Brain microvascular endothelial cell (primary cell): ENCODE data around the gene PFN4.
"Not testable (repeated sequence)": the region's sequence is repeated elsewhere in the genome, so short reads cannot be mapped to it uniquely, and the experiment has no call there.

Experiments
- DNase-seq: peaks from one replicate; pipeline ENCODE4 v3.0.0-alpha.2; 2020
- H3K27ac ChIP-seq: fragments of 250-450 bp; sonication (Bioruptor Pico); 2 replicates; pipeline ENCODE4 v1.5.1; 2020; ENCODE audit warnings: mild to moderate bottlenecking, moderate library complexity
- H3K27me3 ChIP-seq: fragments of 250-450 bp; sonication (Bioruptor Pico); replicated peaks from 2 replicates; pipeline ENCODE4 v1.5.1; 2020; ENCODE audit warnings: mild to moderate bottlenecking
- H3K36me3 ChIP-seq: fragments of 250-450 bp; sonication (Bioruptor Pico); replicated peaks from 2 replicates; pipeline ENCODE4 v1.5.1; 2020; ENCODE audit warnings: mild to moderate bottlenecking
- H3K4me3 ChIP-seq: 2 replicates; pipeline ENCODE4 v1.5.1; 2011; ENCODE audit warnings: low read depth, mild to moderate bottlenecking, control low read depth, low read length, moderate library complexity
- in situ Hi-C: cut with HindIII; loops from 2 replicates; pipeline ENCODE4 v1.10.0; 2017; ENCODE audit warnings: low sequenced_read_pairs, low pct_ligation_motif_present
- TF ChIP-seq, protein P1 (sequence below): IDR thresholded peaks from 2 replicates; pipeline ENCODE4 v1.5.1; 2011; ENCODE audit warnings: low read depth, mild to moderate bottlenecking, moderate library complexity, low read length, control low read depth, inconsistent platforms; ENCODE audit errors: missing control alignments

PFN4 gene

GRCh38 chr2:24121469-24121868 lies 1.7 kb downstream of the PFN4 start:
- in situ Hi-C loops = no loop called here
- no peaks in the 10 kb centered on the region for H3K27me3 ChIP-seq
- TF ChIP-seq, protein P1, sequence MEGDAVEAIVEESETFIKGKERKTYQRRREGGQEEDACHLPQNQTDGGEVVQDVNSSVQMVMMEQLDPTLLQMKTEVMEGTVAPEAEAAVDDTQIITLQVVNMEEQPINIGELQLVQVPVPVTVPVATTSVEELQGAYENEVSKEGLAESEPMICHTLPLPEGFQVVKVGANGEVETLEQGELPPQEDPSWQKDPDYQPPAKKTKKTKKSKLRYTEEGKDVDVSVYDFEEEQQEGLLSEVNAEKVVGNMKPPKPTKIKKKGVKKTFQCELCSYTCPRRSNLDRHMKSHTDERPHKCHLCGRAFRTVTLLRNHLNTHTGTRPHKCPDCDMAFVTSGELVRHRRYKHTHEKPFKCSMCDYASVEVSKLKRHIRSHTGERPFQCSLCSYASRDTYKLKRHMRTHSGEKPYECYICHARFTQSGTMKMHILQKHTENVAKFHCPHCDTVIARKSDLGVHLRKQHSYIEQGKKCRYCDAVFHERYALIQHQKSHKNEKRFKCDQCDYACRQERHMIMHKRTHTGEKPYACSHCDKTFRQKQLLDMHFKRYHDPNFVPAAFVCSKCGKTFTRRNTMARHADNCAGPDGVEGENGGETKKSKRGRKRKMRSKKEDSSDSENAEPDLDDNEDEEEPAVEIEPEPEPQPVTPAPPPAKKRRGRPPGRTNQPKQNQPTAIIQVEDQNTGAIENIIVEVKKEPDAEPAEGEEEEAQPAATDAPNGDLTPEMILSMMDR = no peak

DNA sequence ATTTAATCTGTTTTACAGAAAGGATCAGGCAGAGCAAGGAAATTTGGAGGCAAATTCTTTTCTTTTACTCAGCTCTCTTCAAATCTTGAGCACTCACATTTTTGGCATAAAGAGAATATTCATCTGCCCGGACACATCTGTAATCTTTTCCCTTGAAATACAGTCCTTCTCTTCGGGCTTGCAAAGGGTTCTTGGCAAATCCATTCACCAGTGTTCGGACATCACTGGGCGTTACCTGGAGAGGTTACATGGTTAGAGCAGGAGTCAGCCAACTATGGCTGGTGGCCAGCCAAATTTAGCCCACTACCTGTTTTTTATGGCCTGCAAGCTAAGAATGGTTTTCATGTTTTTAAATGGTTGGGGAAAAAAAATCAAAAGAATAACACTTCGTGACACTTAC lies 2.1 kb downstream of the PFN4 start:
- TF ChIP-seq, protein P1 = no peak

More at GRCh38 chr2:24121469-24121868, 1.7 kb downstream of the PFN4 start:
- no peak overlapping the region for H3K27ac ChIP-seq
- no peak overlapping the region for H3K4me3 ChIP-seq
- no peak for DNase-seq
- H3K36me3 ChIP-seq = no peaks in the 10 kb centered on the region

DNA sequence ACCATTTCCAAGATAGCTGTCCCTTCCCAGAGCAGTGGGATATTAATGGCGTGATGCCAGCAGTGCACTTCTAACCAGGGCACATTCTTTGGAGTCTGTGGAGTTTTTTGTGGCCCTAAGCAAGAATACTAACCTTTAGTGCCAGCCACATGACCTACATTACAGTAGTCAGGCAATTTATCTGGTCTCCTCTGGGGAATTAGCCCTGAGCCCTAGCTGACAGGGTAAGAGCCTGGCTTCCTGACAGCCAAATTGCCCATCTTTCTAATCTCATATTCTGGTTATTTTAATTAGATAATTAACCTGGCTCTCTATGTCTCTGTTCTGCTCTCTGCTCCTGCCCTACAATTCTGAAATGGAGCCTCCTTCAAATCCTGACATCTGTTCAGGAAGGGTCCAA lies 5.2 kb downstream of the PFN4 start:
- Histone ChIP-seq H3K4me3 (no peak overlapping the region), H3K27me3 (no peaks in the 10 kb centered on the region), H3K27ac (no peak overlapping the region), H3K36me3 (no peaks in the 10 kb centered on the region)
- DNase-seq = no peak
- TF ChIP-seq, protein P1 = no peak
- in situ Hi-C loops = no loop called here

More for the DNA sequence above, 2.1 kb downstream of the PFN4 start:
- in situ Hi-C loops = no loop called here
- Histone ChIP-seq H3K4me3 (no peak overlapping the region), H3K27ac (no peak overlapping the region), H3K27me3 (no peaks in the 10 kb centered on the region), H3K36me3 (no peaks in the 10 kb centered on the region)
- no peak for DNase-seq

DNA sequence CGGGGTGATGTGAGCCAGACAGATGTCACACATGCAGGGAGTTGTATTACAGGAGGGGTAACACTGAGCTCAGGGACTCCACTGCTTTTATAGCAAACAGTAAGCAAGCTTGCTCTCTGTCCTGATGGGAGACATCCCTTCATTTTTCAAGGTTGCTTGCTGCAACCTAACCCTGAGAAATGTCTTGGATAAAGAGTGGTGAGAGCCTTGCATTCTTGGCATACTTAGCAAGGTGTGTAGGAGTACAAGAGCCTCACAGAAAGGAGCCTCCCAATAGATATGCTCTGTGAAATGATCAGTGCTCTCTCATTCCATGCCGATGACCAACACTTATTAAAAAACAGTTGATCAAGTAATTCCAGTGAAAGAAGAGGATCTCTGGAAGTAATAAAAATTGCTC lies 8.1 kb downstream of the PFN4 start:
- in situ Hi-C loops = no loop called here
- H3K27ac ChIP-seq = no peak overlapping the region
- no peak for DNase-seq
- H3K36me3 ChIP-seq = no peaks in the 10 kb centered on the region
- H3K4me3 ChIP-seq = no peak overlapping the region
- TF ChIP-seq, protein P1 = no peak
- no peaks in the 10 kb centered on the region for H3K27me3 ChIP-seq

GRCh38 chr2:24111407-24111901 lies 11.7 kb downstream of the PFN4 start:
- in situ Hi-C loops = no loop called here
- no peak overlapping the region for H3K27ac ChIP-seq
- TF ChIP-seq, protein P1 = no peak
- no peaks in the 10 kb centered on the region for H3K27me3 ChIP-seq
- no peak overlapping the region for H3K4me3 ChIP-seq
- no peaks in the 10 kb centered on the region for H3K36me3 ChIP-seq
- DNase-seq = peak; percentile 27

- TF ChIP-seq, protein P1 = no peak
- Histone ChIP-seq H3K27me3 (no peaks in the 10 kb centered on the region), H3K36me3 (no peaks in the 10 kb centered on the region), H3K4me3 (no peak overlapping the region), H3K27ac (no peak overlapping the region)
- DNase-seq = no peak
- in situ Hi-C loops = no loop called here
Observed at GRCh38 chr2:24110660-24111303, 12.4 kb downstream of the PFN4 start.

DNA sequence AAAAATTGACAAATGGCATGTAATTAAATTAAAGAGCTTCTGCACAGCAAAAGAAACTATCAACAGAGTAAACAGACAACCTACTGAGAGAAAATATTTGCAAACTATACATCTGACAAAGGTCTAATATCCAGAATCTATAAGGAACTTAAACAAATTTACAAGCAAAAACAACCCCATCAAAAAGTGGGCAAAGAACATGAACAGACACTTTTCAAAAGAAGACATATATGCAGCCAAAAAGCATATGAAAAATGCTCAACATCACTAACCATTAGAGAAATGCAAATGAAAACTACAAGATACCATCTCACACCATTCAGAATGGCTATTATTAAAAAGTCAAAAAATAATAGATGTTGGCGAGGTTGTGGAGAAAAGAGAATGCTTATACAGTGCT lies 13.7 kb downstream of the PFN4 start:
- in situ Hi-C loops, DNase-seq, H3K36me3 ChIP-seq, H3K27me3 ChIP-seq, H3K4me3 ChIP-seq, H3K27ac ChIP-seq: not testable (repeated sequence)
